Ovary (tissue), 9 donors: Measurements from ENCODE around the gene UQCC2. TPM values are rescaled to one million over a fixed set of nuclear protein-coding genes. Genes with fewer than 3 reads are reported as not detected.

ENCODE experiments used
- DNase-seq, 5 donors: peaks; one replicate each; pipeline ENCODE4 v3.0.0-alpha.2; 2019 to 2020
- H3K27ac ChIP-seq, 2 donors: fragments of 200-600 bp; one replicate each; pipeline versions ENCODE4 v1.5.1 to v1.8.0; 2019 to 2022
- H3K27me3 ChIP-seq: fragments of 200-600 bp; one replicate; pipeline ENCODE4 v1.8.0; 2022
- H3K36me3 ChIP-seq: fragments of 200-600 bp; sonication (generic); one replicate; pipeline ENCODE4 v1.5.1; 2019
- H3K4me1 ChIP-seq: one replicate; pipeline ENCODE4 v1.8.1; 2013; ENCODE audit warnings: mild to moderate bottlenecking, moderate library complexity; ENCODE audit not compliant: insufficient read depth
- H3K4me3 ChIP-seq: fragments of 200-600 bp; sonication (generic); one replicate; pipeline ENCODE4 v1.5.1; 2017
- H3K9me3 ChIP-seq, 2 donors: fragments of 200-600 bp in 1 of 2; sonication (generic) in 1 of 2; one replicate each; pipeline versions ENCODE4 v1.5.1 to v1.8.1; 2013 to 2019; ENCODE audit warnings: mild to moderate bottlenecking in 1 of 2, moderate library complexity in 1 of 2
- EP300 ChIP-seq: sonication (generic); formaldehyde crosslinking; IDR thresholded peaks from one replicate; pipeline ENCODE4 v1.6.1; 2017; ENCODE audit warnings: antibody characterized with exemption
- POLR2A ChIP-seq: fragments of 450-650 bp; IDR thresholded peaks from one replicate; pipeline ENCODE4 v1.6.1; 2017; ENCODE audit warnings: antibody characterized with exemption, mild to moderate bottlenecking, moderate library complexity
- WGBS, 3 donors: extraction: QIAGEN DNeasy Blood & Tissue Kit in 1 of 3; methylation state at CpG; one replicate each; pipeline versions ENCODE4 v1.1.5 to v1.1.7; 2013 to 2017; 5-methylcytosine and 5-hydroxymethylcytosine counted together
- intact Hi-C, 4 donors: fragments of 100-400 bp; cut with DNase I; formaldehyde crosslinking; loops; one replicate each; pipeline versions ENCODE4 v1.11.0 to v1.15.1; 2022 to 2023
- polyA plus RNA-seq, 2 donors: library from polyadenylated mRNA; stranded (reverse); fragments of 200-250 nt in 1 of 2; fragments of 350-450 nt in 1 of 2; fragmentation: Illumina TruSeq in 1 of 2; extraction: RNeasy Lipid Tissue Mini Kit (QIAGEN cat#74804) in 1 of 2; gene quantifications; one replicate each; pipeline ENCODE4 v1.2.3, GENCODE V29; 2013 to 2014
- total RNA-seq, 7 donors: library from RNA; depleted of rRNA in 2 of 7; stranded (reverse); fragments of >200 nt in 2 of 7; fragmentation: NEBNext Ultra II Directional in 3 of 7; extraction: Animal tissue kit (Norgen Biotek cat#: 25700) in 3 of 7; gene quantifications; one replicate each; pipeline versions ENCODE4 v1.1.0 to v1.2.4, GENCODE V29; 2016 to 2023
- TF ChIP-seq, protein P1 (sequence below), 3 donors: fragments of 450-650 bp in 2 of 3; fragments of 200-600 bp in 1 of 3; IDR thresholded peaks; one replicate each; pipeline versions ENCODE4 v1.5.1 to v1.8.0; 2016 to 2022; ENCODE audit warnings: antibody characterized with exemption in 3 of 3, mild to moderate bottlenecking in 1 of 3
- donor health status: DM: no; HTN: no; CAD: no; lungs with moderate emphysema.
- donor health status: DM: no; HTN: no; CAD: no.
- donor health status: Bipolar disorder and iron deficiency.
- donor health status: DM: yes; HTN: yes; CAD: no.
- donor health status: DM: no; HTN: no; CAD: no.
- donor health status: DM: yes; HTN: yes; CAD: no.

Gene UQCC2
- total and polyA plus RNA-seq, 9 donors, result 9.1 to 65.2 (median 38.0) TPM

DNA sequence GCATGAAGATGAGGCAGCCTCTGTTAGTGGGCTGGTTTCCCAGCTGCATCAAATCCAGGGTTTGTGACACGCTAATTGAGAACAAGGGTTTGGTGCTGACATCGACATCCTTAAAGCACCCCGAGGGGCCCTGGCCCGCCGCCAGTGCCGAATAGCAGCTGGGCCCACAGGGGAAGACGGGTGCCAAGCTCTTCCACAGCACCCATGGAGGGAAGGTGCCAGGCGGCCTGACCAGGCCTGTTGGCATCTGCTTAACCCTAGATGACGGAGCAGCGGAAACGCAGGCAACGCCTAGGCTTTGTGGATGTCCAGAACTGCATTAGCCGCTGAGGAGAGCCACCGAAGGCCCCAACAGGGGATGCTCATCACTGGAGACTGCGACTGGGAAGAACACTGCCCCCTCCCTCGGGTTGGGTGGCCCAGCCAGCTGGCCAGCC lies 16.0 kb downstream of the UQCC2 start:
- Histone ChIP-seq H3K27ac (peak overlapping the region in 1 of 2 donors; percentile 67), H3K4me1 (peaks cover 16% of the 10 kb centered on the region), H3K4me3 (no peak overlapping the region), H3K9me3 (no peaks in the 10 kb centered on the region), H3K36me3 (no peaks in the 10 kb centered on the region), H3K27me3 (no peaks in the 10 kb centered on the region)
- 74 to 85% (median 78%) methylated on average over 14 to 16 of the region's 16 CpGs for WGBS, 3 donors
- peak in 1 of 5 donors; percentile 38 for DNase-seq
- TF ChIP-seq POLR2A (no peak), EP300 (no peak)
- TF ChIP-seq, protein P1, sequence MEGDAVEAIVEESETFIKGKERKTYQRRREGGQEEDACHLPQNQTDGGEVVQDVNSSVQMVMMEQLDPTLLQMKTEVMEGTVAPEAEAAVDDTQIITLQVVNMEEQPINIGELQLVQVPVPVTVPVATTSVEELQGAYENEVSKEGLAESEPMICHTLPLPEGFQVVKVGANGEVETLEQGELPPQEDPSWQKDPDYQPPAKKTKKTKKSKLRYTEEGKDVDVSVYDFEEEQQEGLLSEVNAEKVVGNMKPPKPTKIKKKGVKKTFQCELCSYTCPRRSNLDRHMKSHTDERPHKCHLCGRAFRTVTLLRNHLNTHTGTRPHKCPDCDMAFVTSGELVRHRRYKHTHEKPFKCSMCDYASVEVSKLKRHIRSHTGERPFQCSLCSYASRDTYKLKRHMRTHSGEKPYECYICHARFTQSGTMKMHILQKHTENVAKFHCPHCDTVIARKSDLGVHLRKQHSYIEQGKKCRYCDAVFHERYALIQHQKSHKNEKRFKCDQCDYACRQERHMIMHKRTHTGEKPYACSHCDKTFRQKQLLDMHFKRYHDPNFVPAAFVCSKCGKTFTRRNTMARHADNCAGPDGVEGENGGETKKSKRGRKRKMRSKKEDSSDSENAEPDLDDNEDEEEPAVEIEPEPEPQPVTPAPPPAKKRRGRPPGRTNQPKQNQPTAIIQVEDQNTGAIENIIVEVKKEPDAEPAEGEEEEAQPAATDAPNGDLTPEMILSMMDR (IDR thresholded peaks at IDR 0.05), result no peak
- intact Hi-C loops, result loop anchor here in 3 of 4 donors (5.0 to 10.0 kb wide), 2 partner anchors 108 to 111 kb away; partner anchors contain the start of gene BAK1 (in 2 of the 3)

DNA sequence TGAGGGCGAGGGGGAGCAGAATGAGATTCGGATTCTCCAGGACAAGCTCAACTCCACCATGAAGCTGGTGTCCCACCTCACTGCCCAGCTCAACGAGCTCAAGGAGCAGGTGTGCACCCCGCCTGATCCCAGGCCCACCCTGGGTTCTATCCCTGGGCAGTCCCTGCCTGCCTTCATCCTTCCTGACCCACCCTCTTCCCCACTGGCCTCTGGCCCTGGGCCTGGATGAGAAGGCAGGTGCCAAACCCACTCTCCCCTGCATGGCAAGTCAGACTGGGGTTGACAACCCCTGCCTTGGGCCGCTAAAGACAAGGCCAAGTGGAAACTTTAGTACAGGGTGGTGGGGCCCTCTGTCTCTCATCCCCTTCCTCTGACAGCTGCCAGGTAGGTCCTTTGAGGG lies 16.5 kb downstream of the UQCC2 start:
- Histone ChIP-seq H3K4me3 (no peak overlapping the region), H3K9me3 (no peaks in the 10 kb centered on the region), H3K36me3 (no peaks in the 10 kb centered on the region), H3K27ac (no peak overlapping the region), H3K4me1 (peaks cover 16% of the 10 kb centered on the region), H3K27me3 (no peaks in the 10 kb centered on the region)
- no peak for TF ChIP-seq EP300
- TF ChIP-seq, protein P1 (IDR thresholded peaks at IDR 0.05), result no peak
- TF ChIP-seq POLR2A, result no peak
- 73 to 91% (median 84%) methylated on average over 5 of the region's 5 CpGs for WGBS, 3 donors
- intact Hi-C loops, result loop anchor here in 3 of 4 donors (5.0 to 10.0 kb wide), 2 partner anchors 108 to 110 kb away; partner anchors contain the start of gene BAK1 (in 2 of the 3)
- no peak for DNase-seq

DNA sequence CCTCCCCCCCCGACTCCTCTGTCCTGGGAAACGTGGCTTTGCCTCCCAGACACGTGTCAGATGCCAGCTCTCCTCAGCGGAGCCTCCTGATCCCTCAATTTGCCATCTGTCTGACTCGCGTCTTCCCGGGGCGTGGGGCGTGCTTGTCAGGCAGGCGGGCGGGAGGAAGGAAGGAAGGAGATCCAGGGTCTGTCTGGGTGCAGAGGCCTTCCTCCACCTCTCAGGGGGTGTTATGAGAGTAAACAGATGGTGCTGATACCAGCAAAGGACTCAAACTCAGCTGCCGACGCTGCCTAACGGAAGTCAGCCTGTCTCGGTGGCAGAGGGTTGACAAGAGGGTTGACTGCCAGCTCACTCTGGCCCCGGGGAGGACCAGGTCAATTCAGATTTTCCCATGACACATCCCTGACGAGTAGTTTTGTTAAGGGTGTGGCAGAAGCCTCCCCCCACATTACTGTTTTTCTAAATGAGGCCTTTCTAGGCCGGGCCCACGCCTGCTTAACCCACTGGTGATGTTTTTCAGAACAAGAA lies 17.0 kb downstream of the UQCC2 start:
- Histone ChIP-seq H3K27ac (no peak overlapping the region), H3K4me1 (peaks cover 16% of the 10 kb centered on the region)

DNA sequence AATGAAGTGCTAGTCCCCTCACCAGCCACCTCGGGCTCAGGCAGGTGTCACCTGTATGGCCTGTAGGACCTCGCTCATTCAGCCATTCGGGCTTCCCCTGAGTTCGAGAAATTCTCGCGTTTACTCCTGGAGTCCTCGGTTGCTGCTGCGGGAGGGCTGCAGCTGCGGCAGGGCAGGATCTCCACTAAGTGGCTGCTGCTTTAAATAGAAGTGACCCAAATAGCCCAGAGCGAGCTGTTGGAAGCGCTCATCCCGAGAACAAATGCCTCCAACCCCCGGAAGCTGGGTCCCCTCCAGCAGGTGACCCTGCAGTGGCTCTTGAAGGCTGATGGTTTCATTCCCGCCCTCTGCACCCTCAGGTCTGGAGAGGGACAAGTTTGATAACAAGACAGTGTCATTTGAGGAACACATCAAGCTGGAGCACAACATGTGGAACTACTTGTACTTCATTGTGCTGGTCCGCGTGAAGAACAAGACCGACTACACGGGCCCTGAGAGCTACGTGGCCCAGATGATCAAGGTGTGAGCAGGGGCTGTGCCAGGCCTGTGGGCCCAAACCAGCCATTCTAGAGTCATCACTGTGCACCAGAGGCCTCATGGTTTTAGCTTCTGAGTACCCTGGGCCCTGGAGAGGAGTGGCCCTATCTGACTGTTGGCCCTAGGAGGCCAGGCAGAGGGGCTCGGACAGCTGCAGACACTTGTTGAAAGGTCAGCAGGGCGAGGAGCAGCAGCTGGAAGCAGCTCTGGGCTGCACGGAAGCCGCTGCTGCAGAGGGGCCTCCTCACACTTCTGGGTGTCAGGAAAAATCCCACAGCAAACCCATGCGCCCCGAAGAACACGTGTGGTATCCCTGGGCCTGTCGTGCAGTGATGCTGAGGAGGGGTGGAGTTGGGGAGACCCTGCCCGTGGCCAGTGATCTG lies 18.1 kb downstream of the UQCC2 start:
- H3K9me3 ChIP-seq, result no peaks in the 10 kb centered on the region
- no peak overlapping the region for H3K4me3 ChIP-seq
- TF ChIP-seq, protein P1 (IDR thresholded peaks at IDR 0.05), result no peak
- TF ChIP-seq POLR2A, result no peak
- TF ChIP-seq EP300, result no peak
- no peak overlapping the region for H3K27ac ChIP-seq
- H3K4me1 ChIP-seq, result peaks cover 16% of the 10 kb centered on the region
- H3K36me3 ChIP-seq, result no peaks in the 10 kb centered on the region
- peak in 1 of 5 donors; percentile 49 for DNase-seq
- WGBS, 3 donors, result 50 to 66% (median 54%) methylated on average over 28 of the region's 28 CpGs
- H3K27me3 ChIP-seq, result no peaks in the 10 kb centered on the region
- intact Hi-C loops, result loop anchor here in 2 of 4 donors (10.0 kb wide), 1 partner anchor 109 kb away; the partner anchor contains the start of gene BAK1 (in 2 of the 2)

More for the DNA sequence above, 17.0 kb downstream of the UQCC2 start:
- TF ChIP-seq EP300 (no peak), POLR2A (no peak)
- TF ChIP-seq, protein P1 (IDR thresholded peaks at IDR 0.05), result no peak
- Histone ChIP-seq H3K9me3 (no peaks in the 10 kb centered on the region), H3K4me3 (no peak overlapping the region), H3K27me3 (no peaks in the 10 kb centered on the region), H3K36me3 (no peaks in the 10 kb centered on the region)
- peak in 1 of 5 donors; percentile 39 for DNase-seq
- intact Hi-C loops, result loop anchor here in 2 of 4 donors (10.0 kb wide), 1 partner anchor 110 kb away; the partner anchor contains the start of gene BAK1 (in 2 of the 2)
- 74 to 75% (median 75%) methylated on average over 19 of the region's 19 CpGs for WGBS, 3 donors
